Loucy (cell line): ENCODE results near the gene SLC4A9.

Experiments
- H2AFZ ChIP-seq: fragments of 200-600 bp; sonication (generic); 2 replicates; pipeline ENCODE4 v1.6.0; 2016; ENCODE audit warnings: antibody characterized with exemption, mild to moderate bottlenecking, low read length, moderate library complexity
- H3F3A ChIP-seq: fragments of 200-600 bp; 2 replicates; pipeline ENCODE4 v1.6.0; 2016; ENCODE audit warnings: antibody characterized with exemption, low read depth, mild to moderate bottlenecking
- H3K27me3 ChIP-seq: fragments of 200-600 bp; sonication (generic); 2 replicates; pipeline ENCODE4 v1.6.1; 2014; ENCODE audit warnings: low read length, mild to moderate bottlenecking; ENCODE audit not compliant: insufficient read depth, poor library complexity, severe bottlenecking
- H3K36me3 ChIP-seq: fragments of 200-600 bp; sonication (generic); 2 replicates; pipeline ENCODE4 v1.6.1; 2016; ENCODE audit warnings: low read length; ENCODE audit not compliant: insufficient read depth
- H3K4me1 ChIP-seq: fragments of 200-600 bp; sonication (generic); 2 replicates; pipeline ENCODE4 v1.5.1; 2014; ENCODE audit warnings: low read length, mild to moderate bottlenecking; ENCODE audit not compliant: insufficient read depth, poor library complexity, severe bottlenecking
- H3K4me2 ChIP-seq: fragments of 200-600 bp; sonication (generic); 2 replicates; pipeline ENCODE4 v1.6.0; 2014; ENCODE audit warnings: antibody characterized with exemption, low read length, low read depth, mild to moderate bottlenecking; ENCODE audit not compliant: poor library complexity, severe bottlenecking
- H3K4me3 ChIP-seq: fragments of 200-600 bp; sonication (generic); 2 replicates; pipeline ENCODE4 v1.5.1; 2014; ENCODE audit warnings: low read length, mild to moderate bottlenecking, mixed read lengths; ENCODE audit not compliant: poor library complexity, severe bottlenecking
- H3K79me2 ChIP-seq: fragments of 200-600 bp; sonication (generic); 2 replicates; pipeline ENCODE4 v1.6.1; 2014; ENCODE audit warnings: low read length; ENCODE audit not compliant: insufficient read depth
- H3K9ac ChIP-seq: fragments of 200-600 bp; sonication (generic); 2 replicates; pipeline ENCODE4 v1.6.0; 2014; ENCODE audit warnings: mild to moderate bottlenecking, low read depth, low read length, moderate library complexity; ENCODE audit not compliant: poor library complexity, severe bottlenecking
- H3K9me2 ChIP-seq: fragments of 200-600 bp; sonication (generic); replicated peaks from 2 replicates; pipeline ENCODE4 v1.6.1; 2016; ENCODE audit warnings: low read depth, low read length, mixed read lengths
- H3K9me3 ChIP-seq: fragments of 200-600 bp; sonication (generic); 2 replicates; pipeline ENCODE4 v1.6.1; 2014; ENCODE audit warnings: mild to moderate bottlenecking, antibody characterized with exemption, low read length, low read depth; ENCODE audit not compliant: insufficient read depth
- H4K20me1 ChIP-seq: fragments of 200-600 bp; sonication (generic); 2 replicates; pipeline ENCODE4 v1.6.0; 2014; ENCODE audit warnings: antibody characterized with exemption, low read length, mild to moderate bottlenecking; ENCODE audit not compliant: insufficient read depth, poor library complexity, severe bottlenecking
- CTCF ChIP-seq: fragments of 200-600 bp; sonication (generic); conservative IDR thresholded peaks from 2 replicates; pipeline ENCODE4 v1.5.1; 2014; ENCODE audit warnings: mild to moderate bottlenecking, antibody characterized with exemption, low read length
- EZH2phosphoT487 ChIP-seq: fragments of 200-600 bp; IDR thresholded peaks from 2 replicates; pipeline ENCODE4 v1.6.1; 2018; ENCODE audit warnings: antibody characterized with exemption, mild to moderate bottlenecking, moderate library complexity, borderline replicate concordance

Gene SLC4A9

GRCh38 chr5:140402258-140403074, 42.5 kb downstream of the SLC4A9 start:
- no peaks in the 10 kb centered on the region for H3K9me3 ChIP-seq
- H3K4me1 ChIP-seq = peaks cover 36% of the 10 kb centered on the region
- no peaks in the 10 kb centered on the region for H3K9me2 ChIP-seq
- no peak for TF ChIP-seq CTCF
- TF ChIP-seq EZH2phosphoT487 = no peak
- H3K36me3 ChIP-seq = no peaks in the 10 kb centered on the region; the same call in 1 of the 2 replicates
- peak overlapping the region; percentile 85 for H2AFZ ChIP-seq
- H4K20me1 ChIP-seq = peaks cover 60% of the 10 kb centered on the region
- peak overlapping the region; percentile 76 for H3K4me3 ChIP-seq
- H3K79me2 ChIP-seq = peaks cover 75% of the 10 kb centered on the region
- H3F3A ChIP-seq = no peaks in the 10 kb centered on the region
- H3K27me3 ChIP-seq = no peaks in the 10 kb centered on the region
- H3K9ac ChIP-seq = peak overlapping the region; percentile 88
- H3K4me2 ChIP-seq = peak overlapping the region; percentile 99

- Histone ChIP-seq H3K36me3 (no peaks in the 10 kb centered on the region; the same call in 1 of the 2 replicates), H3K79me2 (peaks cover 84% of the 10 kb centered on the region), H4K20me1 (peaks cover 72% of the 10 kb centered on the region), H3K4me2 (peak overlapping the region; percentile 99), H3K9ac (peak overlapping the region; percentile 62), H3K4me3 (peak overlapping the region; percentile 76), H3K9me3 (no peaks in the 10 kb centered on the region), H3F3A (no peaks in the 10 kb centered on the region), H2AFZ (no peak overlapping the region), H3K9me2 (no peaks in the 10 kb centered on the region), H3K27me3 (no peaks in the 10 kb centered on the region), H3K4me1 (peaks cover 41% of the 10 kb centered on the region)
- TF ChIP-seq CTCF (no peak), EZH2phosphoT487 (no peak)
Measured at GRCh38 chr5:140403613-140404012, 43.6 kb downstream of the SLC4A9 start.

DNA sequence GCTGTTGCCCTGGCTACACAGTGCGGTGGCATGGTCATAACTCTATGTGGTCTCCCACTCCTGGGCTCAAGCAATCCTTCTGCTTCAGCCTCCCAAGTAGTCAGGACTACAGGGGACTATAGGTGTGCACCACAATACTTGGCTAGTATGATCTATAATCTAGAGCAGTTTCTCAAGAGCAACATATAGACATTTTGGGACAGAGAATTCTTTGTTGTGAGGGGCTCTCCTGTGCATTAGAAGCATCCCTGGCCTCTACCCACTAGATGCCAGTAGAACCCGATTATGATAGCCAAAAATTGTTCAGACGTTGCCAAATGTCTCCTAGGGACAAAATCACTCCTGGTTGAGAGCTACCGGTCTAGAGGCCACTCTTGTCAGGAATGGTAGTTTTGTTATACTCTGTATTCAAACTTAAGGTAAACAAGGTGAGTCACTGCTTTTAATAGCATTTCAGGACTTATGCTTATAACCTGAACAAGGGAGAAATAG, 48.8 kb downstream of the SLC4A9 start:
- Histone ChIP-seq H3K9me3 (no peaks in the 10 kb centered on the region), H4K20me1 (peaks cover 98% of the 10 kb centered on the region), H3K4me1 (peaks cover 32% of the 10 kb centered on the region), H3K79me2 (peaks cover 100% of the 10 kb centered on the region), H3K4me3 (peak overlapping the region; percentile 46), H3K36me3 (no peaks in the 10 kb centered on the region; the same call in 1 of the 2 replicates), H2AFZ (no peak overlapping the region), H3F3A (no peaks in the 10 kb centered on the region), H3K4me2 (peak overlapping the region; percentile 99), H3K9ac (peak overlapping the region; percentile 36), H3K9me2 (no peaks in the 10 kb centered on the region), H3K27me3 (no peaks in the 10 kb centered on the region)
- TF ChIP-seq CTCF (peak; percentile 24; the same call in 1 of the 2 replicates), EZH2phosphoT487 (no peak)
